ENCODE measurements around the gene SPAG5.

The SPAG5 gene

DNA sequence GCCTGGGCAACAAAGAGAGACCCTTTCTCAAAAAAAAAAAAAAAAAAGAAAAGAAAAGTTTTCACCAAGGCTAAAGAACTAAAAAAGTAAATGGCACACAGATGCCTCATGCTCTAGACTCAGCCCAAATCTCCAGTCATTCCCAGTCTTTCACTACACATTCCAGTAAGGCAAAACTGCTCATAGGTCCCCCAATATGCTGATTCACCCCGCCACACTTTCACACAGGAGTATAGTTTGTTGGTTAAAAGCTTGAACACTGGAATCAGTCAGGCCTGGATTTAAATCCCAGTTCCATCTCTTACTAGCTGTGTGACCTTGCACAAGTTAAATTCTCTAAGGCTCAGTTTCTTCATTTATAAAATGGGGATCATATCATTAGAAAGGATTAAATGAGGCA is 29.4 kb downstream of the SPAG5 start:
- FAIRE-seq (no peak), DNase-seq (ENCODE audit: insufficient read length) (no peak)
- TF ChIP-seq POLR2A (IDR thresholded peaks at IDR 0.05; ENCODE audit: low read depth, low read length) (no peak), POLR2AphosphoS5 (IDR thresholded peaks at IDR 0.05; ENCODE audit: low read depth, low read length) (no peak), TAF1 (IDR thresholded peaks at IDR 0.05; ENCODE audit: borderline replicate concordance, low read depth, low read length) (no peak)

DNA sequence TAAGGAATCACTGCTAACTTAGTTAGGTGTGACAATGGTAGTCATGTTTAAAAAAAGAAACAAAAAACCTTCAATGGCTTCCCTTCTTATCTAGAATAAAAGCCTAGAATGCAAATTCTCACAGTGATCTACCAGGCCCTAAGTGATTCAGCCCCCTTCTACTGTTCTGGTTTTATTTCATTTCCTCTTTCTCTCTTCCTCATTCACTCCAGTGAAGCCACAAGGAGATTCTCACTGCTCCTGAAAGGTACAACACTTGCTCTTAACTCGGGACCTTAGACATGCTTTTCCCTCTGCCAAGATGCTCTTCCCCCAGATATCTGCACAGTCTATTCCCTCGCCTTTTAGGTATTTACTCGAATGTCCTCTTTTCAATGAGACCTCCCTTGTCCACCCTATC is 31.2 kb downstream of the SPAG5 start:
- DNase-seq (ENCODE audit: insufficient read length) (peak; percentile 31), FAIRE-seq (peak; percentile 69)
- TF ChIP-seq POLR2A (IDR thresholded peaks at IDR 0.05; ENCODE audit: low read depth, low read length) (no peak; the same call in 1 of the 2 replicates), TAF1 (IDR thresholded peaks at IDR 0.05; ENCODE audit: borderline replicate concordance, low read depth, low read length) (no peak), POLR2AphosphoS5 (IDR thresholded peaks at IDR 0.05; ENCODE audit: low read depth, low read length) (no peak)

DNA sequence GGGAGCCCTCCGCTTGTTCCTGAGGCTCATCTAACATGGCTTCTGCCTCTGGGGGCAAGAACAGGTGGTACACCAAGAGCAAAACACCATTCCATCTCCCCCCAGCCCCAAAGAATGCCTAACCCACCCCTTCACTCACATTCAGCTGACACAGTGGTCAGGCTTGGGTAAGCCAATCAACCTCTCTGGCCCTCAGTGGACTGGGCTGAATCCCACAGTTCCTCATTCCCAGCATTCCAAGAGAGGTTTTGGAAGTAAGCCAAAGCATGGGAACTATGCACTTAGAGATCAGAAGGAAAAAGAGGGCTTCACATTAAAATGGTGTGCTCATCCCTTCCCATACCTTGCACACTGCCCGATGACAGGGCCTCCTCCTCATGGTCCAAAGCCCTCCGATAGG is 35.4 kb downstream of the SPAG5 start:
- DNase-seq (ENCODE audit: insufficient read length) (no peak), FAIRE-seq (no peak)
- no peak for TF ChIP-seq POLR2A (IDR thresholded peaks at IDR 0.05; ENCODE audit: low read depth, low read length)

DNA sequence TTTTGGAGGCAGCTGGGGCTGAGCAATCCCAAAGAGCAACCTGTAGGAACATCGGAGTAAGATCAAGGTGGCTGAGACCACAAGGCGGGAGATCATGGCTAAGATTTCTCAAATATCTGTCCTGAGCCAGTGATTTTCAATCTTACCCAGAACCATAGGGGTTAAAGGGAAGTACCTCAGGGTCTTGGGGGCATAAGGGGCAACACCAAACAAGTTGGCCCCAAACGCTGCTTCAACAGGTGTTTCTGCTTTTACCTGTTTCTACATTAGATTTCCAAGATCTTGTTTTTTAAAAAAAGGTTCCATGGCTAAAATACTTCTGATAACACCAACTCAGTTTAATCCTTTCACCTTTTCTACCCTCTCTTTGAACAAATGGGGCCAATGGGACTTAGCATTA is 43.8 kb downstream of the SPAG5 start:
- no peak for TF ChIP-seq TAF1 (IDR thresholded peaks at IDR 0.05; ENCODE audit: borderline replicate concordance, low read depth, low read length)
- TF ChIP-seq POLR2A (IDR thresholded peaks at IDR 0.05; ENCODE audit: low read depth, low read length) = no peak
- no peak for TF ChIP-seq POLR2AphosphoS5 (IDR thresholded peaks at IDR 0.05; ENCODE audit: low read depth, low read length)
- FAIRE-seq (no peak), DNase-seq (ENCODE audit: insufficient read length) (no peak)

DNA sequence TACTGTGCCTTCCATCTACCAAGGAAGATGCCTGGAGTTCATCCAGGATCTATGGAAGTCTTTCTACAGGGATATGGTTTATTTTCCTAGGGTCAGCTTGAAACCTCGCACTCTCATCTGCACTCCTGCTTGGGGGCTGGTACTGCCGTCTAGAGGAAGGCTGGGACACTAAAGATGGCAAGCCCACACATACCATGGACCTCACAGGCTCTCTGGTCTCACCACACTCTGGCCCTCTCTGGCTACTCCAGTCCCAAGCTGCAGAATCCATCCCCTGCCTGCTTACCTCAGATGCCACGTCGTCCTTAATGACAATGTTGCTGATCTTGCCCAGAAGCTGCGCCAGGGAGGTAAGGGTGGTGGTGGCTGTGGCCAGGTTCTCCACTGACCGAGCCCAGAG is 44.3 kb downstream of the SPAG5 start:
- no peak for TF ChIP-seq POLR2A (IDR thresholded peaks at IDR 0.05; ENCODE audit: low read depth, low read length)
- no peak for TF ChIP-seq POLR2AphosphoS5 (IDR thresholded peaks at IDR 0.05; ENCODE audit: low read depth, low read length)
- DNase-seq (ENCODE audit: insufficient read length) = no peak
- FAIRE-seq = no peak

DNA sequence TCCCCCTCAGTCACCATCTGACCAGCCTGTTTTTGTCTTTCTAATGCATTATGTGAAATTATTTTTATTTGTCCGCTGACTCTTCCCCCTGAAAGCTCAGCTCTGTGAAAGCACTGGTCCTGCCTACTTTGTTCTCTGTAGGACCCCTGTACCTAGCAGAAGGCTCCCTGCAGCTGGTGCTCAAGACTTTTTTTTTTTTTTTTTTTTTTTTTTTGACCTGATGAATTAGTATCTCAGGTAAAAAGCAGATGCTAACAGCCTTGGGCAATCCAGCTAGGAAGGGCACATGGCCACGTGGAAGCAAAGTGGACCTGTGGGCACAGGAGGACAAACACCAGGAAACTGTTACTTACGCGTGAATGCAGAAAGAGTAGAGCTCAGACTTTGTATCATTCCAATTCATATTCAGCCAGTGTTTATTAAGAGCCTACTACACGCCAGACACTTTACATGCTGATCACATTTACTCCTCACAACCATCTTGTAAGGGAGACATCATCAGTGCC is 45.8 kb downstream of the SPAG5 start:
- TF ChIP-seq POLR2A (IDR thresholded peaks at IDR 0.05; ENCODE audit: low read depth, low read length) (no peak), TAF1 (IDR thresholded peaks at IDR 0.05; ENCODE audit: borderline replicate concordance, low read depth, low read length) (no peak), POLR2AphosphoS5 (IDR thresholded peaks at IDR 0.05; ENCODE audit: low read depth, low read length) (no peak)
- DNase-seq (ENCODE audit: insufficient read length) (no peak), FAIRE-seq (no peak)

DNA sequence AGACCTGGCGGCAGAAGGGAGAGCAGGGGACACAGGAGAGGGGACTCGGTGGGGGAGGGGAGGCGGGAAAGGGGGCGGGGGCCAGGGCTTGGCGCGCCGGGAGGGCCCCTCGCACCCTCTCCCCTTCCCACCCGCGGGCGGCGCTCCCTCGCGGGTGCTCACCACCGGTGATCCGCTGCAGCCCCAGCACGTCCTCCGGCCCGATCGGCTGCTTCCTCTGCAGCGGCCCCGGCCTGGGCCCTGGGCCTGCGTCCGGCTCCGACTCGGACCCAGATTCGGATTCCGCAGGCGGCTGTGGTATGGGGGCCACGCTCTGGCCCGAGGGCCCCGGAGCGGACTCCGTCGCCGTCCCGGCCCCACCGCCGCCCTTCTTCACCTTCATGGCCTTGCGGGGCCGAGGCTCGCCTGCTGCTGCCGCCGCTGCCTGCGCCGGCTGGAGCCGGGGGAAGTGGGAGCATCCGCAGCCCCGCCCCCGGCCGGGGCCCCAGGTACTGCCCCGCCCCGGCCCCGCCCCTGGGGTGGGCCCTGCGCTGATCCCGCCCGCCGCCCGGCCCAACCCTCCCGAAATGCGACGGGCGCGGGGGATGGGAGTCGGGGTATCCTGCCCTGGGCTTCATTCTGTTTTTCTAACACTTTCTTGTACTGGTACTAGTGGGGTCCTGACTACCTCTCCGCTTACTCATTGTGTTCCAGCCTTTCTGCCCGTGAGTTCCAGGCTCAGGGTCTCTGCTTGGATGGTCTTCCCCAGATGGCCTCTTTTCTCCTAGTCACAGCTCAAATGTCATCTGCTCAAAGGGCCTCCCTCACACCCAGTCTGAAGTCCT is 46.4 kb downstream of the SPAG5 start, which contains the start of gene UNC119:
TSS of gene UNC119 (minus strand) at position 449 of the 824 bp plus-strand sequence. CDS start at position 382, 67 bp downstream.
- FAIRE-seq = peak; percentile 40
- TF ChIP-seq POLR2AphosphoS5 (IDR thresholded peaks at IDR 0.05; ENCODE audit: low read depth, low read length) = 0 out of 2 replicates have a peak, but pooled peaks have one; percentile 37
- peak; percentile 81 for TF ChIP-seq POLR2A (IDR thresholded peaks at IDR 0.05; ENCODE audit: low read depth, low read length)
- peak; percentile 74; the same call in 1 of the 2 replicates for TF ChIP-seq TAF1 (IDR thresholded peaks at IDR 0.05; ENCODE audit: borderline replicate concordance, low read depth, low read length)
- DNase-seq (ENCODE audit: insufficient read length) = peak; percentile 90

DNA sequence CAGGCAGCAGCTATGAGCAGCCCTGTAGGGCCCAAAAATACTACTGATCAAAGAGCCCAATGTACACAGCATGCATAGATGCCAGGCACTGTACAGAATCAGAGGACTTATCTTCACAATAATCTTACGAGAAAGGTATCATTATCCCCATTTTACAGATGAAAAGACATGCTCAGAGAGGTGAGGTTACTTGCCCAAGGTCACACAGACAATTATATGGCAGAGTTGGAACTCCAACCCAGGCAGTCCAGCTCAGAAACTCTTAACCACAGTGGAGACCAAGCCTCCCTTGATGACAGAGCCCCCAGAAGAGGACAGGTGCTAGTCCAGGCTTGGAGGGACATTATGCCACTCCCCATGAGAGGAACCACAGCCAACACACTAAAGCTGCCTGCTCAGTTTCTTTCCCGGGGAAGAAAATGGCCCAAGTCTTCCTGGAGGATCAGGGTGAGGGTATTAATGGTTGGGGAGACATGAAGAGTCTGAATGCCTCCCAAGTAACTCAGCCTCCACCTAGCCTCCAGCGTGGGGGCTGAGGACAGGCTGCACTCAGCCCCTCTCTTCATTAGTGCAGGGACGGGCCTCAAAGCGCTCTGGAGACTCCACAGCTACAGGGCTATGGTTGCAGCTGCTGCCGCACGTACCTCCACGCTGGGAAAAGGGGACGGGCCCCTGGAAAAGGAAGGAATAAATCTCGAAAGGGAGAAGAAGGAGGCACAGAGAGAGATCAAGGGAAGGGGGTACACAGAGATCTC is 47.2 kb downstream of the SPAG5 start:
- DNase-seq (ENCODE audit: insufficient read length) (no peak), FAIRE-seq (no peak)
- TF ChIP-seq POLR2A (IDR thresholded peaks at IDR 0.05; ENCODE audit: low read depth, low read length) (no peak), TAF1 (IDR thresholded peaks at IDR 0.05; ENCODE audit: borderline replicate concordance, low read depth, low read length) (no peak), POLR2AphosphoS5 (IDR thresholded peaks at IDR 0.05; ENCODE audit: low read depth, low read length) (no peak)

DNA sequence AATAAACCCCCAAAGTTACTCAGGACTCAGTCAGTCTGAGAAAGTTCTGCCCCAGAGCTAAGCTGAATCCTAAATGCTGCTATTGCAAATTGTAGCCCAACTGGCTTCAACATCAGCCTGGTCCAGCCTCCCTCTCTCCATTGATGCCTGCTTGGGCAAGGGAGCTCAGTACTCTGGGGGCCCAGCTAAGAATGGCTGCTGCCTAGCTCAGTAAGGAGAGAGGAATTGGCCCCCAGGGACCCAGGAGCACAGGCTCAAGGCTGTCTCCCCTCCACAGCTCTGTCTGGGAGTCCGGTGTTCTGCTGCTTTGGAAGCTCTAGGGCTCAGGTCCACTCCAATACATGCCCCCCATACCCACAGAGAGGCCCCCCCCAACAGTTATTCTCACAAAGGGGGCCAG is 48.0 kb downstream of the SPAG5 start:
- no peak for DNase-seq (ENCODE audit: insufficient read length)
- TF ChIP-seq POLR2AphosphoS5 (IDR thresholded peaks at IDR 0.05; ENCODE audit: low read depth, low read length) = no peak
- TF ChIP-seq POLR2A (IDR thresholded peaks at IDR 0.05; ENCODE audit: low read depth, low read length) = no peak
- TF ChIP-seq TAF1 (IDR thresholded peaks at IDR 0.05; ENCODE audit: borderline replicate concordance, low read depth, low read length) = no peak
- no peak for FAIRE-seq

DNA sequence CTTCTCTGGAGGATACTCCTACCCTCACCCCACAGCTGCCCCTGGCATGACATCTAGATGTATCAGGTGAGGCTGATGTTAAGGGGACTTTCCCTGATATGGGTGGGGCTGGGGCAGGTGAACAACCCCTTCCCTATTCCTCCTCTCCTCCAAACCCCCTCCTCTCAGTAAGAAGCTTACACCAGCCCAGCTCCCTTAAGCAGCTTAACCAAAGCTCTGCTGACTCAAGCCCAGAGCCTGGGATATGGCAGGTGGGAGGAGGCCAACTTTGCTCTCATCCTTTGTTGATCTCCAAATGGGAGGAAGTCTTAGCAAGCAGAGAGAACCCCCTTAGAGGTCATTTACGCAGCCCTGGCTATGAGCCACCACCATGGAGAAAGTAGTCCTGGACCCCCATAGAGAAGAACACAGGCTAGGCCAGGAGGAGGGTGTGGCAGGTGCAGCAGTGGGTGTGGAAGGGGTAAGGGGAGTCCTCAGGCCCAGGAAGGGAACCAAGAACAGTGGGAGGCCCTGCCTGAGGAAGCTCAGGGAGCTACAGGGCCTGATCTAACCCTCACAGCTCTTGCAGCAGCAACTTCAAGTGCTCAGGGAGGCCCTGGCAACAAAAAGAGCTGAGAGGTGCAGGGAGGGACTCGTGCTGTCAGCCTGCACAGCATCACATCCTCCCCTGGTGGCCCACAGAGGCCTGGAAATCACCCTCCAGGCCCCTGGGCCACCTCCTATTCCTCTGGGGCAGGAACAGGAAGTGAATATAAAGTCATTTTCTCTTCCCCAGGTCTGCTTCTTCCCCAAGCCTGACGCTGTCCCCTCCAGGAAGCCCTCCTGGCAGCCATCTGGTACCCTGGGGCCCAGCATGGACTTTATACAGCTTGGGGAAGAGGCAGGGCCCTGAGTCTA is 49.3 kb downstream of the SPAG5 start:
- DNase-seq (ENCODE audit: insufficient read length) (no peak), FAIRE-seq (peak; percentile 94)
- TF ChIP-seq POLR2A (IDR thresholded peaks at IDR 0.05; ENCODE audit: low read depth, low read length) = no peak
- no peak for TF ChIP-seq POLR2AphosphoS5 (IDR thresholded peaks at IDR 0.05; ENCODE audit: low read depth, low read length)

Data from GM12892 (cell line).